Left ventricle myocardium inferior (tissue), 1 donor: Measurements from ENCODE around the gene CCR3. TPM values are rescaled to one million over a fixed set of nuclear protein-coding genes. Genes with fewer than 3 reads are reported as not detected.

Source experiments
- DNase-seq: peaks from one replicate; pipeline ENCODE4 v3.0.0-alpha.2; 2020
- H3K27ac ChIP-seq: fragments of 200-600 bp; replicated peaks from 2 replicates; pipeline ENCODE4 v1.8.0; 2021
- H3K27me3 ChIP-seq: fragments of 200-600 bp; 2 replicates; pipeline ENCODE4 v1.8.0; 2021; ENCODE audit warnings: low read depth
- H3K36me3 ChIP-seq: fragments of 200-600 bp; 2 replicates; pipeline ENCODE4 v1.8.0; 2021
- H3K4me1 ChIP-seq: fragments of 200-600 bp; 2 replicates; pipeline ENCODE4 v1.8.0; 2021
- H3K4me3 ChIP-seq: fragments of 200-600 bp; 2 replicates; pipeline ENCODE4 v1.8.0; 2021; ENCODE audit warnings: mild to moderate bottlenecking, moderate library complexity
- H3K9me3 ChIP-seq: fragments of 200-600 bp; replicated peaks from 2 replicates; pipeline ENCODE4 v1.8.0; 2021
- intact Hi-C: fragments of 100-400 bp; cut with micrococcal nuclease; formaldehyde crosslinking; loops from one replicate; pipeline ENCODE4 v1.11.0; 2022
- total RNA-seq: library from RNA; stranded (reverse); fragmentation: NEBNext Ultra II Directional; extraction: Animal tissue kit (Norgen Biotek cat#: 25700); gene quantifications from one replicate; pipeline ENCODE4 v1.2.1, GENCODE V29; 2021
- TF ChIP-seq, protein P1 (sequence below): fragments of 200-600 bp; IDR thresholded peaks from 2 replicates; pipeline ENCODE4 v1.8.0; 2021; ENCODE audit warnings: antibody characterized with exemption, mild to moderate bottlenecking, borderline replicate concordance
- donor health status: DM: no; HTN: yes; CAD: no; lungs with severe emphysema.

CCR3 gene
- total RNA-seq, 1 donor from 2014 or later = not detected

DNA sequence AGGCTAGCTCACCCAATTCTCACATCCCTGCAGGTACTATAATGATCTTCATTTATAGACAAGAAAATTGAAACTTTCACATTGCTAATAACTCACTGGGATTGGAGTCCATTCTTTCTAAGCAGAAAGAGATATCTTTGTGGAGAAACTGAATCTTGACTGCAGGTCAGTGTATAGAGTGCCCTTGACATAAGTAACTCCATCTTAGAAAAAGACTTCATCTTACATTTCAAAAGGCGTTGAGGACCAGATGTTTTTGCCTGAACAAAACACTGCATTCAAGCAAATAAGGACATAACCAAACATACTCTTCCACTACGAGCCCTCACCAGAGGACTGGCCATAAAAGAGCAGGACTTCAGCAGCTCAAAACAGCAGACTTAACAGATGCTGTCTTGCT lies 6.8 kb upstream of the CCR3 start:
- no peak overlapping the region for H3K4me3 ChIP-seq
- peaks cover 50% of the 10 kb centered on the region for H3K27me3 ChIP-seq
- H3K9me3 ChIP-seq = no peaks in the 10 kb centered on the region
- TF ChIP-seq, protein P1, sequence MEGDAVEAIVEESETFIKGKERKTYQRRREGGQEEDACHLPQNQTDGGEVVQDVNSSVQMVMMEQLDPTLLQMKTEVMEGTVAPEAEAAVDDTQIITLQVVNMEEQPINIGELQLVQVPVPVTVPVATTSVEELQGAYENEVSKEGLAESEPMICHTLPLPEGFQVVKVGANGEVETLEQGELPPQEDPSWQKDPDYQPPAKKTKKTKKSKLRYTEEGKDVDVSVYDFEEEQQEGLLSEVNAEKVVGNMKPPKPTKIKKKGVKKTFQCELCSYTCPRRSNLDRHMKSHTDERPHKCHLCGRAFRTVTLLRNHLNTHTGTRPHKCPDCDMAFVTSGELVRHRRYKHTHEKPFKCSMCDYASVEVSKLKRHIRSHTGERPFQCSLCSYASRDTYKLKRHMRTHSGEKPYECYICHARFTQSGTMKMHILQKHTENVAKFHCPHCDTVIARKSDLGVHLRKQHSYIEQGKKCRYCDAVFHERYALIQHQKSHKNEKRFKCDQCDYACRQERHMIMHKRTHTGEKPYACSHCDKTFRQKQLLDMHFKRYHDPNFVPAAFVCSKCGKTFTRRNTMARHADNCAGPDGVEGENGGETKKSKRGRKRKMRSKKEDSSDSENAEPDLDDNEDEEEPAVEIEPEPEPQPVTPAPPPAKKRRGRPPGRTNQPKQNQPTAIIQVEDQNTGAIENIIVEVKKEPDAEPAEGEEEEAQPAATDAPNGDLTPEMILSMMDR = no peak
- H3K36me3 ChIP-seq = no peaks in the 10 kb centered on the region
- intact Hi-C loops = no loop called here
- no peak overlapping the region for H3K27ac ChIP-seq
- no peak for DNase-seq
- no peaks in the 10 kb centered on the region for H3K4me1 ChIP-seq

DNA sequence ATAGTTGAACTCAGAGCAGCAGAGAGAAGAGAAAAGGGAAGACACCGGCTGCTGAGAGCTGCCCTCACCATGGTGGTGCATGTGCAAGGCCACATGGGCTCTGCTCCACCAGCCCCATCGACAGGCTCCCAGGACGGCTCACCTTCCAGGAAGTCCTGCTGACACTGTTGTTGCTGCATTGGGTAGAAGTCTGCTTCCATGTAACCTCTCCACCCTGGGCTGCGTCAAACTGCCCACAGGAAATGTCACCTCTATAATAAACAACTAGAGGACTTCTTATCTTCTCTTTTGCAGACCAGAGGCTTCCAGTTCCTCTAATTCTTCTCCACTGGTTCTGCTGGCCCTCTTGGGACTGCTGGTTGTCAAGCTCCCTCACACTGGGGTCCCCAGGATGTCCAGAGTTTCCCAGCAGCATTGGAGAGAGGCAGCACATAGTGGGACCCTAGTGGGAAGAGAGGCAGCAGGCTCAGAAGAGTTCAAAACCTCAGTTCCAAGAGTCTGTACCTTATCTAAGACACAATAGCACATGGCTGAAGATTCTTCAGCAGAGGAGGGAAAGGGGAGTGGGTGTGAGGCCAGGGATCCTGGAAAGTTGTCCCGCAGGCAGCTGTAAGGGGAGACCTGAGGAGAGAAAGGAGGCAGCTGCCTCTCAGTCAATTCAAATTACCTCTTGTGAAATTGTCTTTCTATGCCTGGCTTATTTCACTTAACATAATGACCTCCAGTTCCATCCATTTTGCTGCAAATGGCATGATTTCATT lies 5.8 kb upstream of the CCR3 start:
- H3K36me3 ChIP-seq = no peaks in the 10 kb centered on the region
- H3K9me3 ChIP-seq = no peaks in the 10 kb centered on the region
- TF ChIP-seq, protein P1 = no peak
- no peak overlapping the region for H3K27ac ChIP-seq
- DNase-seq = no peak
- H3K4me1 ChIP-seq = no peaks in the 10 kb centered on the region
- H3K4me3 ChIP-seq = no peak overlapping the region
- intact Hi-C loops = no loop called here
- H3K27me3 ChIP-seq = peaks cover 40% of the 10 kb centered on the region

DNA sequence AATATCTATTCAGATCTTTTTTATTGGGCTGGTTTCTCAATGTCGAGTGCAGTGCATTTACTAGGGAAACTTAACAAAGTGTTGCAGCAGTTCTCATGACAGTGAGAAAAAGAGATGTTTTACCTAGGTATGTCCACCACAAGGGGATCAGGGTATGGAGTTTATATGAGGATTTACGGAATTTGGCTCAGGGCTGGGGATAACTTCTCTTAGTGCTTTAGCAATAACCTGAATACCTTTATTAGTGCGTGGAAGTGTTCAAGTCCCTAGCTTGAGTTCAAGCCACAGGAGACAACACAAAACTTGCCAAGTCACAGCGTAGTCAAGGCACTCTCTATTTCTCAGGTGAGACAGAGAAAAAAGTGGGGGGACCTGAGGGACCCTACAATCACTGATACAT lies 3.9 kb upstream of the CCR3 start:
- Histone ChIP-seq H3K4me1 (no peaks in the 10 kb centered on the region), H3K27me3 (peaks cover 32% of the 10 kb centered on the region), H3K4me3 (no peak overlapping the region), H3K36me3 (no peaks in the 10 kb centered on the region), H3K9me3 (no peaks in the 10 kb centered on the region), H3K27ac (no peak overlapping the region)
- no peak for DNase-seq
- TF ChIP-seq, protein P1 = no peak
- intact Hi-C loops = no loop called here

DNA sequence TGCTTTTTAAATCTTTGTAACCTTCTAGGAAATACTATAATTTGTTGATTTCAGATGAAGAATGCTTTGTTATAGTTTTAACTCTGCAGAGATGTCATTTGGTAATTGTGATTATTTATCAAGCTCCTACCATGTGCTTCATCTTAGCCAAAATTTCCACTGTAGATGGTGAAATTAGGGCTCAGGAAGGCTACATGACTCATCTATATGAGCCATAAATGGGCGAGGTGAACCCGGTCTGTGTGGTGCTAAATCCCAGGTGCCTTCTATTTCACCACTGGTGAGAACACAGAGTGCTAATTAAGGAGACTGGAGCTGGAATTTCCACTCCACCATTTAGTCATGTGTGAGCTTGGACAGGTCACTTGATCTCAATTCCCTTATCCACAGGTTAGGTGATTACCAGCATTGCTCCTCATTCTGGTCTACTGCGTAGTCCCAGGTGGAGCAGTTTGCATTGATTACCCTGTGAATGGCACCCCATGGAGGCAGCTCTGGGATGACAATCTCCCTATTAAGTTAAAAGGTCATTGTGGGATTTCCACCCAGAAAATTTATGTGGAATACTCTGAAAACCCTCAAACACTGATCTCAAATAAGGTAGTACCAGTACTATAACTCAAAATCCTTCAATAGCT lies 2.8 kb upstream of the CCR3 start:
- Histone ChIP-seq H3K36me3 (no peaks in the 10 kb centered on the region), H3K27ac (no peak overlapping the region), H3K27me3 (peaks cover 22% of the 10 kb centered on the region), H3K4me1 (no peaks in the 10 kb centered on the region), H3K4me3 (no peak overlapping the region), H3K9me3 (no peaks in the 10 kb centered on the region)
- DNase-seq = no peak
- TF ChIP-seq, protein P1 = no peak
- intact Hi-C loops = no loop called here

DNA sequence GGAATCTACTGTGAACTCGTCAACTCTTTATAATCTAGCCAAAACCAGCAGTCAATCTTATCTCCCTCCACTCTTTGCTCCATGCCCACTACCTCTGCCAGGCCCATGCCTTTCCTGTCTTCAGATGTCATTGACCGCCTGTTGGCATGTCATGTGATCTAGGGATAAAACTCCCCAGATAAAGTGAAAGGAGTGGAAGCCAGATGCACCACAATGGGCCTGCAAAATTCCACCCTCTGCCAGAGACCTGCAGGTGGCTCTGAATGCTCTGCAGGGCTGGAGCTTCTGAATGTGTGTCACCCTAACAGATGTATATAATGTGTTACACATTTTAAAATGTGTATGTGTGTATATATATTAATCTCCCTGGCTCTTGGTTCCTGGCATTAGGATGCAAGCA lies 2.3 kb upstream of the CCR3 start:
- no peak overlapping the region for H3K27ac ChIP-seq
- H3K9me3 ChIP-seq = no peaks in the 10 kb centered on the region
- H3K27me3 ChIP-seq = peaks cover 18% of the 10 kb centered on the region
- TF ChIP-seq, protein P1 = no peak
- no peak for DNase-seq
- H3K36me3 ChIP-seq = no peaks in the 10 kb centered on the region
- H3K4me1 ChIP-seq = no peaks in the 10 kb centered on the region
- H3K4me3 ChIP-seq = no peak overlapping the region
- intact Hi-C loops = no loop called here
